ENCODE data around the gene LAMA1. TPM values are rescaled to one million over a fixed set of nuclear protein-coding genes. Genes with fewer than 3 reads are reported as not detected.
"Not testable (repeated sequence)": the region's sequence is repeated elsewhere in the genome, so short reads cannot be mapped to it uniquely, and the experiment has no call there.

The LAMA1 gene
- total RNA-seq, 1 donor from 2014 or later: not detected

GRCh38 chr18:7157760-7158159 lies 40.2 kb upstream of the LAMA1 start:
- no peaks in the 10 kb centered on the region for H3K4me1 ChIP-seq
- H3K27ac ChIP-seq: no peak overlapping the region
- no peaks in the 10 kb centered on the region for H3K9me3 ChIP-seq
- TF ChIP-seq, protein P1, sequence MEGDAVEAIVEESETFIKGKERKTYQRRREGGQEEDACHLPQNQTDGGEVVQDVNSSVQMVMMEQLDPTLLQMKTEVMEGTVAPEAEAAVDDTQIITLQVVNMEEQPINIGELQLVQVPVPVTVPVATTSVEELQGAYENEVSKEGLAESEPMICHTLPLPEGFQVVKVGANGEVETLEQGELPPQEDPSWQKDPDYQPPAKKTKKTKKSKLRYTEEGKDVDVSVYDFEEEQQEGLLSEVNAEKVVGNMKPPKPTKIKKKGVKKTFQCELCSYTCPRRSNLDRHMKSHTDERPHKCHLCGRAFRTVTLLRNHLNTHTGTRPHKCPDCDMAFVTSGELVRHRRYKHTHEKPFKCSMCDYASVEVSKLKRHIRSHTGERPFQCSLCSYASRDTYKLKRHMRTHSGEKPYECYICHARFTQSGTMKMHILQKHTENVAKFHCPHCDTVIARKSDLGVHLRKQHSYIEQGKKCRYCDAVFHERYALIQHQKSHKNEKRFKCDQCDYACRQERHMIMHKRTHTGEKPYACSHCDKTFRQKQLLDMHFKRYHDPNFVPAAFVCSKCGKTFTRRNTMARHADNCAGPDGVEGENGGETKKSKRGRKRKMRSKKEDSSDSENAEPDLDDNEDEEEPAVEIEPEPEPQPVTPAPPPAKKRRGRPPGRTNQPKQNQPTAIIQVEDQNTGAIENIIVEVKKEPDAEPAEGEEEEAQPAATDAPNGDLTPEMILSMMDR (IDR thresholded peaks at IDR 0.05): no peak
- no peak overlapping the region for H3K4me3 ChIP-seq
- H3K27me3 ChIP-seq: no peaks in the 10 kb centered on the region
- H3K36me3 ChIP-seq: no peaks in the 10 kb centered on the region
- intact Hi-C loops (cut with DNase I): no loop called here
- no peak for DNase-seq (ENCODE audit: low spot score in 2 of 2)

DNA sequence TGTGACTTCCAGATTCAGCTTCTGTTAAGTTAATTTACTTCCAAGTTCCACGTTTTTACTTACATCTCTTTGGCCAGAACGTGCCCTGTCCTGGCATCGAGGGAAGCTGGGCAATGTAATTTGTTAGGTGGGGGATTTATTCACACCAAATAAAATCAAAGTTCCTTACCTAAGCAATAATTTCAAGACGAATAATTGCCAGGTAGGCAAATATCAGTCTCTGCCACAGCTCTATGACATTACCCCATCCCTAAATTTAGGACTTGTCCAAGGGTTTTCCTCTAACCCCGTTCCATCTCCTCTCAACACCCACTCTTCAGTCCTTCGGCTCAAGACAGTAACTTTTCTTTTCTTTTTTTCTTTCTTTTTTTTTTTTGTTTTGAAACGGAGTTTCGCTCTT lies 38.3 kb upstream of the LAMA1 start:
- Histone ChIP-seq H3K4me1 (no peaks in the 10 kb centered on the region), H3K27me3 (no peaks in the 10 kb centered on the region), H3K4me3 (no peak overlapping the region), H3K9me3 (no peaks in the 10 kb centered on the region), H3K36me3 (no peaks in the 10 kb centered on the region), H3K27ac (no peak overlapping the region)
- TF ChIP-seq, protein P1 (IDR thresholded peaks at IDR 0.05): no peak
- no peak for DNase-seq (ENCODE audit: low spot score in 2 of 2)
- intact Hi-C loops (cut with DNase I): no loop called here

GRCh38 chr18:7155092-7155491 lies 37.5 kb upstream of the LAMA1 start:
- Histone ChIP-seq H3K27me3 (no peaks in the 10 kb centered on the region), H3K4me3 (no peak overlapping the region), H3K4me1 (no peaks in the 10 kb centered on the region), H3K36me3 (no peaks in the 10 kb centered on the region), H3K9me3 (no peaks in the 10 kb centered on the region), H3K27ac (no peak overlapping the region)
- intact Hi-C loops (cut with DNase I): no loop called here
- TF ChIP-seq, protein P1 (IDR thresholded peaks at IDR 0.05): no peak
- DNase-seq (ENCODE audit: low spot score in 2 of 2): no peak

DNA sequence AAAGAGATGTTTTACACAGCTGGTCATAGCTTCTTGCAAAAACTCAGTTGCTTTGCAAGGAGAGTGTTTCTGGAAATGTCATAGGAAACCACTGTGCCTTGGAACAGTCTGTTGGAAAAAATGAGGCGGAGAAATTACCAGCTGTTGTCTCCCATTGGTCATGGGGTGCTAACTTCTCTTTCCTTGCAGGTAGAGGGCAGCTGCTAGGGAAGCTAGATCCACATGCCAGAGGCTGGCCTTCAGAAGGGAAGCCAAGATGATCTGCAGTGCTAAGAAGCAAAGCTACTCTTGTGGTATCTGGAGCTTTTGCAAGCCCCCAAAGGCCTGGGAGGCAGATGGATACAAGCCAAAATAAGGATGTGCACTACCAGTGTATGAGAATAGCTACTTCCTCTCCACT lies 34.8 kb upstream of the LAMA1 start:
- no peak overlapping the region for H3K4me3 ChIP-seq
- TF ChIP-seq, protein P1 (IDR thresholded peaks at IDR 0.05): no peak
- no peak for DNase-seq (ENCODE audit: low spot score in 2 of 2)

DNA sequence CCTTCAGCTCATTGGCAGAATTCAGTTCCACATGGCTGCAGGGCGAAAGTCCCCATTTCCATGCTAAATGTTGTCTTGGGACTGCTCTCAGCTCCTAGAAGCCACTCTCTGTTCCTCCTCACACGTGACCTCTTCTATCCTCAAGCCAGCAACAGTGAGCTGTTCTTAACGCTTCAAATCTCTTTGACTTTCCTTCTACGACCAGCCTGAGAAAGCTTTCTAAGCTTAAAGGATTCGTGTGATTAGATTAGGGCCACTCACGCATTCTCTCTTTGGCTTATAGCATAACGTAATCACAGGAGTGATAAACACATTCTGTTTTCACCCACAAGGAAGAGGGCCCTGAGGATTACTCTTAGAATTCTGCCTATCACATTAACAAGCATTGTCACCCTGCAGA lies 29.8 kb upstream of the LAMA1 start:
- no peak for DNase-seq (ENCODE audit: low spot score in 2 of 2)
- Histone ChIP-seq H3K27me3 (no peaks in the 10 kb centered on the region), H3K27ac (no peak overlapping the region), H3K36me3 (no peaks in the 10 kb centered on the region), H3K9me3 (no peaks in the 10 kb centered on the region), H3K4me3 (no peak overlapping the region), H3K4me1 (no peaks in the 10 kb centered on the region)
- TF ChIP-seq, protein P1 (IDR thresholded peaks at IDR 0.05): no peak
- intact Hi-C loops (cut with DNase I): no loop called here

More for the DNA sequence above, 34.8 kb upstream of the LAMA1 start:
- Histone ChIP-seq H3K36me3 (no peaks in the 10 kb centered on the region), H3K9me3 (no peaks in the 10 kb centered on the region), H3K27me3 (no peaks in the 10 kb centered on the region), H3K4me1 (no peaks in the 10 kb centered on the region), H3K27ac (no peak overlapping the region)
- intact Hi-C loops (cut with DNase I): no loop called here

- DNase-seq (ENCODE audit: low spot score in 2 of 2): no peak
- Histone ChIP-seq H3K36me3 (no peaks in the 10 kb centered on the region), H3K9me3 (no peaks in the 10 kb centered on the region), H3K4me3 (no peak overlapping the region), H3K27ac (no peak overlapping the region), H3K4me1 (no peaks in the 10 kb centered on the region), H3K27me3 (no peaks in the 10 kb centered on the region)
- intact Hi-C loops (cut with DNase I): no loop called here
- TF ChIP-seq, protein P1 (IDR thresholded peaks at IDR 0.05): no peak
These were observed 28.5 kb upstream of the LAMA1 start for GRCh38 chr18:7146067-7146466.

GRCh38 chr18:7144921-7145320 lies 27.3 kb upstream of the LAMA1 start:
- H3K36me3 ChIP-seq; H3K27ac ChIP-seq; H3K9me3 ChIP-seq; DNase-seq (ENCODE audit: low spot score in 2 of 2); H3K27me3 ChIP-seq; intact Hi-C loops (cut with DNase I); H3K4me3 ChIP-seq; H3K4me1 ChIP-seq: not testable (repeated sequence)

Measured in ascending aorta (tissue), 2 donors.